Stimulated activated CD4-positive, alpha-beta T cell treated with anti-CD3 and anti-CD28 coated beads, TNF-alpha, amount 100 ng/mL, for 1 hour (primary cell): ENCODE results near the gene DRG2.

Source experiments
- DNase-seq, 3 donors: peaks; one replicate each; pipeline ENCODE4 v3.0.0-alpha.2; 2020; ENCODE audit warnings: low read depth in 3 of 3, low spot score in 1 of 3

DRG2 gene

GRCh38 chr17:18115517-18115916 is 27.8 kb downstream of the DRG2 start:
- no peak for DNase-seq

- no peak for DNase-seq
These were observed 28.3 kb downstream of the DRG2 start for GRCh38 chr17:18116078-18116477.

GRCh38 chr17:18117533-18117932 is 29.8 kb downstream of the DRG2 start:
- DNase-seq: no peak

- no peak for DNase-seq
These were observed 30.5 kb downstream of the DRG2 start for GRCh38 chr17:18117982-18118975.

GRCh38 chr17:18119166-18119745 is 31.5 kb downstream of the DRG2 start:
- DNase-seq: no peak

- DNase-seq: no peak
These were observed 32.2 kb downstream of the DRG2 start for GRCh38 chr17:18119938-18120337.

GRCh38 chr17:18120461-18121017 is 32.8 kb downstream of the DRG2 start:
- DNase-seq: no peak

GRCh38 chr17:18121144-18121910 is 33.6 kb downstream of the DRG2 start:
- no peak for DNase-seq

- no peak for DNase-seq
These were observed 35.4 kb downstream of the DRG2 start for GRCh38 chr17:18122990-18123753.

GRCh38 chr17:18124345-18125126 is 36.8 kb downstream of the DRG2 start:
- no peak for DNase-seq

GRCh38 chr17:18129041-18129502 is 41.3 kb downstream of the DRG2 start:
- DNase-seq: no peak

GRCh38 chr17:18132711-18133110 is 45.0 kb downstream of the DRG2 start:
- no peak for DNase-seq

- no peak for DNase-seq
These were observed 48.6 kb downstream of the DRG2 start for GRCh38 chr17:18136357-18136756.

GRCh38 chr17:18138065-18138749 is 50.5 kb downstream of the DRG2 start:
- DNase-seq: no peak

- no peak for DNase-seq
These were observed 51.3 kb downstream of the DRG2 start for GRCh38 chr17:18139092-18139491.

- DNase-seq: no peak
These were observed 51.8 kb downstream of the DRG2 start for GRCh38 chr17:18139498-18139897.

GRCh38 chr17:18139949-18140348 is 52.2 kb downstream of the DRG2 start:
- DNase-seq: no peak

- DNase-seq: no peak
These were observed 52.9 kb downstream of the DRG2 start for GRCh38 chr17:18140648-18141047.

GRCh38 chr17:18141210-18141803 is 53.6 kb downstream of the DRG2 start:
- peak in 1 of 3 donors; percentile 31 for DNase-seq
